GM19468 (cell line): ENCODE results near the gene FBXO17.

ENCODE experiments used
- ATAC-seq: cut with Tn5 transposase; IDR thresholded peaks from one replicate; pipeline ENCODE4 v1.9.1; 2021; ENCODE audit warnings: mild to moderate bottlenecking, moderate library complexity, moderate number of reproducible peaks; ENCODE audit not compliant: unreplicated experiment; ENCODE audit errors: extremely low read depth

The FBXO17 gene

DNA sequence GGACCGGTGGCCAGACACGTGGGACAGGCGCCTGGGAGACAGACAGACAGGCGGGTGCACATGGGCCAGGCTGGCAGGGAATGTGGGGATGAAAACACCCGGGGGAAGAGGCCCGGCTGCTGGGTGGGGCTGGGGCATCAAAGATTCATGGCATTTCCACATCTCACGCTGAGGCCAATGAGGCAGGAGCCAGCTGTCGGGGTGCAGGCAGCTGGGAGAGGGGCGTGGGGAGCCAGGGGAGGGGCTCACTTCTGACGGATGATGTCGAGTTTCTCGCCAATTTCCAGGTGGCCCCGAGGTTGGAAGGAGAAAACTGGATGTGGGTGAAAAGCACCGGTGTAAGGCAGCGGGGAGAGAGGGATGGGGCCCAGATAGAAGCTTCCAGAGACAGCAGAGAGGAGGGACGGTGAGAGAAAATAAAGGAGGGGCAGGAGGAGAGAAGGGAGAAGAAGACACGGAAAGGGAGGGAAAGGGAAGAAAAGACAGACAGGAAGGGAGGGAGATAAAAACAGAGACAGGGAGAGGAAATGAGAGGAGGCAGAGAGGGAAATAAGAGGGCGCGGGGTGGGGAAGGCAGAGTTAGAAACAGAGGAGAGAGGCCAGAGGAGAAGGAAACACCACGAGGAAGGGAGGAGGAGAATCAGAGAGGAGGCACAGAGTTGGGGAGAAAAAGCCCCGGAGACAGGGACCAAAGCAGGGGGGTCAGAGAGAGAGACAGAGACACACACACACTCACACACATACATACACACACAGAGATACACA, 55.5 kb downstream of the FBXO17 start:
- ATAC-seq, result no peak

DNA sequence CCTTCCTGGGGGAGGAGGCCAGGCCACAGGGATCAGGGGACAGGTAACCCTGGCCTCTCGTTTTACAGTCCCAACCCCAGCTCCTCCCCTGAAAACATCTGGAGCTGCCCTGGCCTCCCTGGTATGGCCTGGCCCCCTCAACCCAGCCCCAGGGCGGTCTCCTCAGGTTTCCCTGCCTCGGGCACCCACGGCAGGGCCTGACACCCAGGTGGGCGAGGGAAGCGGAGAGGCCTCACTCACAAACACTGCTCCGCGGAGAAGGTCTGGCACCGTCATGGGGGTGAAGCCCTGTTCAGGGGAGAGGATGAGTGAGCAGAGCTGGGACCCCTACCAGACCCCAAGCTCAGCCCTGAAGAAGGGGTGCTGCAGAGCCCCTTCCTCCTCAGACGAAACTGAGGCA, 57.0 kb downstream of the FBXO17 start:
- ATAC-seq, result no peak

DNA sequence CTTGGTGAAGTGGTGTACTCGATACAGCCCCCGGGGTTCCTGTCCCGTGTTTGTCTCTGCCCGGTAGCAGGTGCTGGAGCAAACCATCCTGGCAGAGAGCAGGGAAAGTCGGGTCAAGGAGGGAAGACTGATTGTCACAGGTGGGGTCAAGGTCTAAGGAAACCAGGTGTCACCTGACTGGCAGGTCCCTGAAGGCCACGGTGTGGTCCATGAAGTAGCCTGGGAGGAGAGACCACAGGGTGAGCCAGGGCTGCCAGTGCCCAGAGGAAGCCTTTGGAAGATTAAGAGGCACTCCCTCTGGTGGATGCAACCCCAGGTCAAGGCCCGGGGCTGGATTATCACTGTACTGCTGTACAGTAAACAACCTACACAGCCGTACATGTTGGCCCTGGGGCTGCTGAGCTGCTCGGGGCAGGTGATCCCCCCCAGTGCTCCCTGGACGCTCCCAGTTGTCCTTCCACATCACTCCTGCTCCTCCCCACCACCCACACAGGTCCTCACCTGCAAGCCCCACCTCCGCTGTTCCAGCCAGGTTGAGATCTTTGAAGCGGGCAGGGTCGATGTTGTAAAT, 57.5 kb downstream of the FBXO17 start:
- no peak for ATAC-seq

- no peak for ATAC-seq
These were observed 58.0 kb downstream of the FBXO17 start for GRCh38 chr19:38917516-38917915.

DNA sequence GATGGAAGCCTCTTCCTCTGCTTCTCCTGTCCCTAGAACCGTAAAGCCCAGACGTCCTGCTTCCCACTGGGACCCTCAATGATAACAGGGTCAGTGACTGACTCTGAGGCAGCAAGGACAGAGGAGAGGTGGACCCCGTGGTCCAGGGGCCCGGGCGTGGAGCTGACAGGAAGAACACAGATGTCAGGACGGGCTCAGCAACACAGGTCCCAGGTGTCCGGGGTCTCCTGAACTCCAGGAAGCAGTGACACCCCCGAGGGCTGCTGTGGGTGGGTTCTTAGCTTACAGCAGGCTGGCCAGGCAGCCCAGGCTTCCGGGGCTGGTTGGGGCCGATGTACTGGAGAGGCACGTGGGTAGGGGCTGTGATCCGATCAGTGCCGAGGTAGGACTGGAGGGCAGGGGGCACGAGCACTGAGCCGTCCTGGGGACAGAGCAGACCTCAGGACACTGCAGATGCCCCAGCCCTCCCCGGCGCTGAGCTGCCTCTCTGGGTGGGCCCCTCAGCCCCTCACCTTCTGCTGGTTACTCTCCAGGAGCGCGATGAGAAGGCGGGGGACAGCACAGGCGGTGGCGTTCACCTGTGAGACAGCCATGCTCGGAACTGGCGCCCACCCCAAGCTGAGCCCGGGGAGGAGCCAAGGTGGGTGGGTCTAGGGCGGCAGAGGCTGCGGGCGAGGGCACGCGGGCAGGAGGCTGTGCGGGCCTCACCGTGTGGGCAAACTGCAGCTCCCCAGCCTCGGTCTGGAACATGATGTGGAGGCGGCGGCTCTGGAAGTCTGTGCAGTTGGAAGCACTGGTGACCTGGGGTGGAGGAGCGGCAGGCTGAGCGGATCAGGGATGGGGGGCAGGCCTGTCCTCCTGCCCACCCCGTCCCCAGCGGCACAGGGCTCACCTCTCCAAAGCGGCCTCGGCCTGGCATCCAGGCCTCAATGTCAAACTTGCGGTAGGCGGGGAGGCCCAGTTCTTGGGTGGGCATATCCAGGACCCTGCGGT, 59.9 kb downstream of the FBXO17 start:
- no peak for ATAC-seq

- ATAC-seq, result no peak
These were observed 61.6 kb downstream of the FBXO17 start for GRCh38 chr19:38913958-38914357.

DNA sequence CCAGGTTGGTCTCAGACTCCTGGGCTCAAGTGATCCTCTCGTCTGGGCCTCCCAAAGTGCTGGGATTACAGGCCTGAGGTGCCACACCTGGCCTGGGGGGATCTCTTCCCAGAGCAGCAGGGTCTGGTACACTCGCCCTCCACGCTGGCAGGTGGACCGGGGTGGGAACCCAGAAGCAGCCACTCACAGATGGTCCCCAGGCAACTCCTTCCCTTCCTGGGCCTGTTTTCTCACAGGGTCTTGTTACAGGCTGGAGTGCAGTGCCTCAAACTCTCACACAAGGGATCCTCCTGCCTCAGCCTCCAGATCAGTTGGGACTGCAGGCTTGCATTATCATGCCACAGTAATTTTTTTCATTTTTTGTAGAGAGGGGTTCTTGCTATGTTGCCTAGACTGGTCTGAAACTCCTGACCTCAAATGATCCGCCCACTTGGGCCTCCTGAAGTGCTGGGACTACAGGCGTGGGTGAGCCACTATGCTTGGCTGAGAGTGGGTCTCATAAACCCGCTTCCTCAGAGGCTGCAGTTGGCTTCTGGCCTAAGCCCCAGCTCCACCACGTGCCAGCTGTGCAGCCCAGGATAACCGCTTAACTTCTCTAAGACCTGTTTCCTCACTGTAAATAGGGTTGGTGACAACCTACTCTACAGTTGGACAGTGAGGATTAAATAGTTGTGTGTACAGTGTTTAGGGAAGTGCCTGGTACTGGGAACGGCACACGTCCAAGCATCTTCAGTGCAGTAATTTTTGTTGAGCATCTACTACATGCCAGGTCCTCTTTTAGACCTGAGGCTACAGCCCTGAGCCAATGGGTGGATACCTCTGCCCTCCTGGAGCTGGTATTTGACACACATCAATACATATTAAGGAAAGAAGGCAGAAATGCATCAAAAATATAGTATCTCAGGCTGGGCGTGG, 62.7 kb downstream of the FBXO17 start:
- ATAC-seq, result no peak

- no peak for ATAC-seq
These were observed 64.0 kb downstream of the FBXO17 start for GRCh38 chr19:38911388-38912001.

- ATAC-seq, result no peak
These were observed 65.1 kb downstream of the FBXO17 start for GRCh38 chr19:38910488-38910887.

- no peak for ATAC-seq
These were observed 66.6 kb downstream of the FBXO17 start for GRCh38 chr19:38908911-38909310.

- ATAC-seq, result no peak
These were observed 67.9 kb downstream of the FBXO17 start for GRCh38 chr19:38907670-38908069.

DNA sequence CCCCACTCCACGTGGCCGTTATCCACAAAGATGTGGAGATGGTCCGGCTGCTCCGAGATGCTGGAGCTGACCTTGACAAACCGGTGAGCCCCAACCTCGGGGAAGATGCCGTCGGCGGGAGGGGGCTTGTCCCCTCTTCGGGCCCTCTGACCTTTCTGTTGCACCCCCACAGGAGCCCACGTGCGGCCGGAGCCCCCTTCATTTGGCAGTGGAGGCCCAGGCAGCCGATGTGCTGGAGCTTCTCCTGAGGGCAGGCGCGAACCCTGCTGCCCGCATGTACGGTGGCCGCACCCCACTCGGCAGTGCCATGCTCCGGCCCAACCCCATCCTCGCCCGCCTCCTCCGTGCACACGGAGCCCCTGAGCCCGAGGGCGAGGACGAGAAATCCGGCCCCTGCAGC, 68.3 kb downstream of the FBXO17 start:
- no peak for ATAC-seq

DNA sequence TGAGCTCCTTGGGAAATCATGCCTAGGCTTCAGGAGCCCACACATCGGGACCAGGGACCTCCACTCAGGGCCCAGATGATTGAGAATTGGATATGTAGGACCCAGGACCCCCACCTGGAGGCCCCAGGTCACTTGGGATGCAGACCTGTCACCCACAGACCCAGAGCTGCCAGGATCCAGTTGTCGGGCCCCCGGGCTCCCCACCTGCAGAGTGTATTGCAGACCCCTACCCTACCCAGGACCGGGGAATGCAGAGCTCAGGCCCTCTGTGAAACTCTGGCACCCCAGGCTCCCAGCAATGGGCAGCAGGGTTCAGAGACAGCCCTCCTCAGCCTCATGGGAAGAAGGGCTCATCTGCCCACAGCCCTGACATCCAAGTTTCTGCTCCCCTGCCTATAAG, 69.9 kb downstream of the FBXO17 start:
- ATAC-seq, result no peak

DNA sequence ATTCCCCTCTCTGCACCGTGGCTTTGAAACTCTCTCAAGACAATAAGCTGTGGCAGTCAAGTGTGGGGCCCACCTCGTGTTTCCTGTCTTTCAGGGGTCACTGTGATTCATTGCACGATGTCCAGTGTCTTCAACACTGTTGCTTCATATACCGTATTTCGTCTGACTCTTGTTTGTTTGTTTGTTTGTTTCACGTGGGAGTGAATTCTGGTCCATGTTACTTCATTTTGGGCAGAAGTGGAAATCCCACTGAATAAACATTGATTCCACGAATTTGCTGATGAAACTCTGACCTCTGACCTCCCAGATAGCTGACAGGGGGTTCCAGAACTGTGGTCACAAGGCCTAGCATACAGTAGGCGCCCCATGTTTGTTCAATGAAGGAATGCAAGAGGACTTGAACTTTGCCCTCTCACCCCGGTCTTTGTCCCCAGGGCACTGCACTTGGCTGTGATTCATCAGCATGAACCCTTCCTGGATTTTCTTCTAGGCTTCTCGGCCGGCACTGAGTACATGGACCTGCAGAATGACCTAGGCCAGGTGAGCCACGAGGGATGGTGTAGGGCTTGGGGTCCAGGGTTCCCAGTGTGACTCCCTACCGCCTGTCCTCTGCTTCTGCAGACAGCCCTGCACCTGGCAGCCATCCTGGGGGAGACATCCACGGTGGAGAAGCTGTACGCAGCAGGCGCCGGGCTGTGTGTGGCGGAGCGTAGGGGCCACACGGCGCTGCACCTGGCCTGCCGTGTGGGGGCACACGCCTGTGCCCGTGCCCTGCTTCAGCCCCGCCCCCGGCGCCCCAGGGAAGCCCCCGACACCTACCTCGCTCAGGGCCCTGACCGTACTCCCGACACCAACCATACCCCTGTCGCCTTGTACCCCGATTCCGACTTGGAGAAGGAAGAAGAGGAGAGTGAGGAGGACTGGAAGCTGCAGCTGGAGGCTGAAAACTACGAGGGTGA, 70.7 kb downstream of the FBXO17 start:
- ATAC-seq, result no peak

- ATAC-seq, result no peak
These were observed 73.9 kb downstream of the FBXO17 start for GRCh38 chr19:38901683-38902082.

- no peak for ATAC-seq
These were observed 74.8 kb downstream of the FBXO17 start for GRCh38 chr19:38900743-38901190.

DNA sequence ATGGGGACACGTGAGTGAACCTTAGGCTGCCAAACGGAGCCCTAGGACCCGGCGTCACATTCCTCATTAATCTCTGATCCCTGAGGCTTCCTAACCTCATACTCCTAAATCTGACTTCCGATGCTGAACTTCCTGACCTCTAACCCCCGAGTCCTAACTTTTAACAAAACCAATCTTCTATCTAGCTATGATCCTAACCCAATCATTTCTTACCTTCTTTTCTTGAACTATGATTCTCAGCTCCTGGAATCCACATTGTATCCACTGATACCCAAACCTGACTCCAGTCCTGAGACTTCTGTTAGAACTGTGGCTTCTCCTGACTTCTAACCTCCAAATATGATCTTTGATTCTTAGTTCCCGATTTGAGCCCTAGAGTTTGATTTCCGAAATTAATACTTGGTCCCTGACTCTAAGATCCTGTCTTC, 75.3 kb downstream of the FBXO17 start:
- no peak for ATAC-seq
